H9 (cell line): Measurements from ENCODE around the gene TMEM250. TPM values are rescaled to one million over a fixed set of nuclear protein-coding genes. Genes with fewer than 3 reads are reported as not detected.

ENCODE experiments used
- DNase-seq: peaks from one replicate; pipeline ENCODE4 v3.0.0-alpha.2; 2017
- H2AFZ ChIP-seq: one replicate; pipeline ENCODE4 v1.6.1; 2013; ENCODE audit warnings: mild to moderate bottlenecking, low read length, control low read depth, moderate library complexity
- H2AK5ac ChIP-seq: 2 replicates; pipeline ENCODE4 v1.6.1; 2013; ENCODE audit warnings: low read length, control low read depth, mixed read lengths; ENCODE audit not compliant: insufficient read length
- H2BK120ac ChIP-seq: one replicate; pipeline ENCODE4 v1.6.1; 2013; ENCODE audit warnings: low read depth, mild to moderate bottlenecking, low read length, control low read depth, inconsistent platforms; ENCODE audit not compliant: poor library complexity, severe bottlenecking
- H2BK12ac ChIP-seq: 2 replicates; pipeline ENCODE4 v1.6.1; 2013; ENCODE audit warnings: low read length, control low read depth, mixed read lengths, low read depth; ENCODE audit not compliant: insufficient read length
- H2BK15ac ChIP-seq: 2 replicates; pipeline ENCODE4 v1.6.1; 2013; ENCODE audit warnings: low read depth, low read length, control low read depth
- H2BK20ac ChIP-seq: one replicate; pipeline ENCODE4 v1.6.1; 2013; ENCODE audit warnings: low read depth, mild to moderate bottlenecking, low read length, control low read depth, inconsistent platforms; ENCODE audit not compliant: poor library complexity, severe bottlenecking
- H2BK5ac ChIP-seq: 2 replicates; pipeline ENCODE4 v1.6.1; 2013; ENCODE audit warnings: low read length, control low read depth, mixed read lengths; ENCODE audit not compliant: insufficient read length
- H3K14ac ChIP-seq: 2 replicates; pipeline ENCODE4 v1.6.1; 2013; ENCODE audit warnings: low read length, control low read depth; ENCODE audit not compliant: insufficient read depth
- H3K18ac ChIP-seq: 2 replicates; pipeline ENCODE4 v1.6.1; 2013; ENCODE audit warnings: low read depth, mild to moderate bottlenecking, mixed read lengths, low read length, control low read depth; ENCODE audit not compliant: insufficient read length
- H3K23ac ChIP-seq: 2 replicates; pipeline ENCODE4 v1.6.1; 2013; ENCODE audit warnings: low read length, control low read depth, mixed read lengths, low read depth; ENCODE audit not compliant: insufficient read length
- H3K23me2 ChIP-seq: 2 replicates; pipeline ENCODE4 v1.6.1; 2013; ENCODE audit warnings: low read depth, mild to moderate bottlenecking, mixed read lengths, low read length, control low read depth; ENCODE audit not compliant: insufficient read length, poor library complexity, severe bottlenecking
- H3K27ac ChIP-seq: 2 replicates; pipeline ENCODE4 v1.5.1; 2013; ENCODE audit warnings: low read length, control low read depth, mixed read lengths, low read depth; ENCODE audit not compliant: insufficient read length
- H3K27me3 ChIP-seq: 2 replicates; pipeline ENCODE4 v1.6.1; 2013; ENCODE audit warnings: low read length, control low read depth, inconsistent platforms; ENCODE audit not compliant: insufficient read depth
- H3K4ac ChIP-seq: 2 replicates; pipeline ENCODE4 v1.6.1; 2013; ENCODE audit warnings: low read depth, mild to moderate bottlenecking, control low read depth, inconsistent platforms, low read length, moderate library complexity
- H3K4me1 ChIP-seq: 2 replicates; pipeline ENCODE4 v1.6.1; 2013; ENCODE audit warnings: low read length, control low read depth, inconsistent platforms; ENCODE audit not compliant: insufficient read depth
- H3K4me2 ChIP-seq: 2 replicates; pipeline ENCODE4 v1.6.1; 2013; ENCODE audit warnings: low read length, control low read depth, mixed read lengths; ENCODE audit not compliant: insufficient read length, insufficient read depth
- H3K56ac ChIP-seq: 2 replicates; pipeline ENCODE4 v1.6.1; 2013; ENCODE audit warnings: low read depth, mild to moderate bottlenecking, mixed read lengths, low read length, control low read depth; ENCODE audit not compliant: insufficient read length
- H3K79me1 ChIP-seq: 2 replicates; pipeline ENCODE4 v1.6.1; 2013; ENCODE audit warnings: low read depth, mild to moderate bottlenecking, moderate library complexity, low read length, control low read depth, inconsistent platforms; ENCODE audit not compliant: insufficient read depth, poor library complexity, severe bottlenecking
- H3K79me2 ChIP-seq: 2 replicates; pipeline ENCODE4 v1.6.1; 2013; ENCODE audit warnings: low read length, control low read depth, inconsistent platforms; ENCODE audit not compliant: insufficient read depth
- H3K9ac ChIP-seq: 2 replicates; pipeline ENCODE4 v1.6.1; 2013; ENCODE audit warnings: low read length, control low read depth, mixed read lengths; ENCODE audit not compliant: insufficient read length; ENCODE audit errors: extremely low read depth
- H3K9me3 ChIP-seq: one replicate; pipeline ENCODE4 v1.6.1; 2013; ENCODE audit warnings: low read depth, low read length, inconsistent platforms; ENCODE audit not compliant: control insufficient read depth
- H3T11ph ChIP-seq: one replicate; pipeline ENCODE4 v1.6.1; 2013; ENCODE audit warnings: mild to moderate bottlenecking, low read length, control low read depth, inconsistent platforms
- H4K20me1 ChIP-seq: one replicate; pipeline ENCODE4 v1.6.1; 2013; ENCODE audit not compliant: control insufficient read depth, insufficient read length, insufficient read depth
- H4K5ac ChIP-seq: 2 replicates; pipeline ENCODE4 v1.6.1; 2013; ENCODE audit warnings: low read depth, mild to moderate bottlenecking, mixed read lengths, low read length, control low read depth; ENCODE audit not compliant: insufficient read length
- H4K8ac ChIP-seq: replicated peaks from 2 replicates; pipeline ENCODE4 v1.6.1; 2013; ENCODE audit warnings: low read length, control low read depth, mixed read lengths, low read depth; ENCODE audit not compliant: insufficient read length
- H4K91ac ChIP-seq: 2 replicates; pipeline ENCODE4 v1.6.1; 2013; ENCODE audit warnings: low read depth, mild to moderate bottlenecking, moderate library complexity, mixed read lengths, low read length, control low read depth; ENCODE audit not compliant: insufficient read length
- H3K27ac Mint-ChIP-seq, 3 experiments: 2 replicates in 2 of 3; 3 replicates in 1 of 3; pipeline ENCODE4 v1.8.0; 2020 to 2021; ENCODE audit warnings: mixed read lengths in 3 of 3, mild to moderate bottlenecking in 1 of 3, moderate library complexity in 1 of 3
- H3K27me3 Mint-ChIP-seq: 2 replicates; pipeline ENCODE4 v1.8.0; 2021; ENCODE audit warnings: low read depth, mild to moderate bottlenecking, moderate library complexity, mixed read lengths
- H3K36me3 Mint-ChIP-seq, 3 experiments: 2 replicates in 2 of 3; 3 replicates in 1 of 3; pipeline ENCODE4 v1.8.0; 2020 to 2021; ENCODE audit warnings: low read depth in 3 of 3, mixed read lengths in 3 of 3; ENCODE audit not compliant: insufficient read depth in 1 of 3
- H3K4me1 Mint-ChIP-seq, 2 experiments: 2 replicates each; pipeline ENCODE4 v1.8.0; 2020; ENCODE audit warnings: mixed read lengths in 2 of 2
- H3K4me3 Mint-ChIP-seq, 2 experiments: 2 replicates in 1 of 2; 3 replicates in 1 of 2; pipeline ENCODE4 v1.8.0; 2020 to 2021; ENCODE audit warnings: mild to moderate bottlenecking in 2 of 2, mixed read lengths in 2 of 2, moderate library complexity in 1 of 2
- H3K9me3 Mint-ChIP-seq, 2 experiments: 2 replicates in 1 of 2; 3 replicates in 1 of 2; pipeline ENCODE4 v1.8.0; 2020; ENCODE audit warnings: mild to moderate bottlenecking in 2 of 2, mixed read lengths in 2 of 2, moderate library complexity in 1 of 2
- WGBS: extraction: QIAGEN DNeasy Blood & Tissue Kit; methylation state at CpG from one replicate; pipeline ENCODE4 v1.1.7; 2013; ENCODE audit warnings: missing lambda C conversion rate, low lambda C conversion rate, mixed read lengths; ENCODE audit not compliant: insufficient read length; ENCODE audit errors: extremely low coverage; 5-methylcytosine and 5-hydroxymethylcytosine counted together
- total RNA-seq: library from RNA; stranded (reverse); gene quantifications from 2 replicates; pipeline ENCODE4 v1.2.1, GENCODE V29; 2021
- TF ChIP-seq, protein P1 (sequence below): fragments of 200-600 bp; sonication (generic); conservative IDR thresholded peaks from 3 replicates; pipeline ENCODE4 v1.8.0; 2021; ENCODE audit warnings: antibody characterized with exemption, mild to moderate bottlenecking

The TMEM250 gene
- total RNA-seq, 1 experiment from 2014 or later = 48.1 TPM

DNA sequence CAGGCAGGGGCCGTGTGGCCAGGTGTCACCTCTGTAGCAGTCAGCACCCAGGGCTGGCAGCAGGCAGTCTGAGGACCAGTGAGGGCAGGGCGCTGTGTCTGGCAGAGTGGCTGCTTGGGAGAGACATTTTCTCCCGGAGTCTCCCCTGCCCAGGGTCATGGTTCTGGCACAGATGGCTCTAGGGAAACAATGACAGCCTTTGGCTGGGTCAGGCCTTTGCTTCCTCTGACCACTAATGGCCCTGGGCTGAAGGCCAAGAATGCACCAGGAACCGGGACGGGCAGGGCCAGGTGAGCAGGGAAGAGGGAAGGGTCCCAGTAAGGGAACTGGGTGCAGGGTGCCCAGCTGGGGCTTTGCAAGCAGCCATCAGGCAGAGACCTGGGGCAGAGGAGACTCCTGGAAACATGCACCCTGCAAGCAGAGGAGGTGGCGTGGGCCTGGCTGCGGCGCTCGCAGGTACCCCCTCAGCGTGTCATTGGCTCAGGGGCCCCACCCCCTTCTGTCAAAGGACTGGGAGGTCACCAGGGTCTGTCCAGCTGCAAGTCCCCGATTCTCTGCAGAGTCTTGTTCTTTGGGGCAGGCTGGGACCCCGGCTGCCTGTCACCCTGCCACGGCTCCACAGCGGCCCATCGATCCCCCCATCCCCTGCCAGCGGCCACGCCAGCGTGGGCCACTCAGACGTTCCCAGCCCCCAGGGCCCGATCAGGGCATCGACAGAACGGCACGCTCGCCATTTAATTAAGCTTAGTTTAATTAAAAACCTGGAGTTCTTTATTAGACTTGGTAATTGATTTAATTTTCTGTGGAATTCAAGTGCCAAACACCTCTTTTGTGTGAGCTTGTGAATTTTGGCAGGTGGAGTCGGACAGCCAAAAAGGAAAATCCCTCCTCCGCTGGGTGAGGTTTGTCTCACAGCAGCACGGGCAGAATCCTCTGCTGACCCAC is 18.9 kb upstream of the TMEM250 start:
- TF ChIP-seq, protein P1, sequence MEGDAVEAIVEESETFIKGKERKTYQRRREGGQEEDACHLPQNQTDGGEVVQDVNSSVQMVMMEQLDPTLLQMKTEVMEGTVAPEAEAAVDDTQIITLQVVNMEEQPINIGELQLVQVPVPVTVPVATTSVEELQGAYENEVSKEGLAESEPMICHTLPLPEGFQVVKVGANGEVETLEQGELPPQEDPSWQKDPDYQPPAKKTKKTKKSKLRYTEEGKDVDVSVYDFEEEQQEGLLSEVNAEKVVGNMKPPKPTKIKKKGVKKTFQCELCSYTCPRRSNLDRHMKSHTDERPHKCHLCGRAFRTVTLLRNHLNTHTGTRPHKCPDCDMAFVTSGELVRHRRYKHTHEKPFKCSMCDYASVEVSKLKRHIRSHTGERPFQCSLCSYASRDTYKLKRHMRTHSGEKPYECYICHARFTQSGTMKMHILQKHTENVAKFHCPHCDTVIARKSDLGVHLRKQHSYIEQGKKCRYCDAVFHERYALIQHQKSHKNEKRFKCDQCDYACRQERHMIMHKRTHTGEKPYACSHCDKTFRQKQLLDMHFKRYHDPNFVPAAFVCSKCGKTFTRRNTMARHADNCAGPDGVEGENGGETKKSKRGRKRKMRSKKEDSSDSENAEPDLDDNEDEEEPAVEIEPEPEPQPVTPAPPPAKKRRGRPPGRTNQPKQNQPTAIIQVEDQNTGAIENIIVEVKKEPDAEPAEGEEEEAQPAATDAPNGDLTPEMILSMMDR = no peak
- no peak overlapping the region for H3K18ac ChIP-seq
- no peak overlapping the region for H3K9ac ChIP-seq
- H3K27me3 ChIP-seq = peaks cover 6% of the 10 kb centered on the region; the same call in 1 of the 2 replicates
- no peaks in the 10 kb centered on the region for H4K20me1 ChIP-seq
- H3K56ac ChIP-seq = no peak overlapping the region
- Mint-ChIP-seq H3K27ac (no peak overlapping the region), H3K4me3 (no peak overlapping the region), H3K27me3 (peaks cover 27% of the 10 kb centered on the region), H3K36me3 (no peaks in the 10 kb centered on the region), H3K4me1 (peaks cover 14 to 24% of the 10 kb centered on the region in 2 experiments), H3K9me3 (no peaks in the 10 kb centered on the region)
- H3K14ac ChIP-seq = no peak overlapping the region
- peaks cover 2% of the 10 kb centered on the region for H3K23me2 ChIP-seq
- H2BK5ac ChIP-seq = no peak overlapping the region
- no peak overlapping the region for H4K8ac ChIP-seq
- H2AFZ ChIP-seq = no peak overlapping the region
- no peak overlapping the region for H4K91ac ChIP-seq
- H3K4me2 ChIP-seq = no peak overlapping the region
- no peak overlapping the region for H2BK120ac ChIP-seq
- H3K23ac ChIP-seq = no peak overlapping the region
- no peak for DNase-seq
- no peak overlapping the region for H3K4ac ChIP-seq
- H3T11ph ChIP-seq = no peak overlapping the region
- no peak overlapping the region for H3K27ac ChIP-seq
- no peaks in the 10 kb centered on the region for H3K9me3 ChIP-seq
- WGBS = no CpG with 5 or more reads among the region's 27 CpGs
- no peak overlapping the region for H2BK15ac ChIP-seq
- H2BK20ac ChIP-seq = no peak overlapping the region
- H3K4me1 ChIP-seq = no peaks in the 10 kb centered on the region; the same call in 1 of the 2 replicates
- H4K5ac ChIP-seq = no peak overlapping the region
- no peak overlapping the region for H2AK5ac ChIP-seq
- H2BK12ac ChIP-seq = no peak overlapping the region
- H3K79me1 ChIP-seq = no peaks in the 10 kb centered on the region
- H3K79me2 ChIP-seq = no peaks in the 10 kb centered on the region
